ENCODE measurements around the gene ACAD10.
A peak's percentile ranks its signal among the peaks of the same experiment; 100 is the strongest.
"Not testable (repeated sequence)": the region's sequence is repeated elsewhere in the genome, so short reads cannot be mapped to it uniquely, and the experiment has no call there.

ACAD10 gene

DNA sequence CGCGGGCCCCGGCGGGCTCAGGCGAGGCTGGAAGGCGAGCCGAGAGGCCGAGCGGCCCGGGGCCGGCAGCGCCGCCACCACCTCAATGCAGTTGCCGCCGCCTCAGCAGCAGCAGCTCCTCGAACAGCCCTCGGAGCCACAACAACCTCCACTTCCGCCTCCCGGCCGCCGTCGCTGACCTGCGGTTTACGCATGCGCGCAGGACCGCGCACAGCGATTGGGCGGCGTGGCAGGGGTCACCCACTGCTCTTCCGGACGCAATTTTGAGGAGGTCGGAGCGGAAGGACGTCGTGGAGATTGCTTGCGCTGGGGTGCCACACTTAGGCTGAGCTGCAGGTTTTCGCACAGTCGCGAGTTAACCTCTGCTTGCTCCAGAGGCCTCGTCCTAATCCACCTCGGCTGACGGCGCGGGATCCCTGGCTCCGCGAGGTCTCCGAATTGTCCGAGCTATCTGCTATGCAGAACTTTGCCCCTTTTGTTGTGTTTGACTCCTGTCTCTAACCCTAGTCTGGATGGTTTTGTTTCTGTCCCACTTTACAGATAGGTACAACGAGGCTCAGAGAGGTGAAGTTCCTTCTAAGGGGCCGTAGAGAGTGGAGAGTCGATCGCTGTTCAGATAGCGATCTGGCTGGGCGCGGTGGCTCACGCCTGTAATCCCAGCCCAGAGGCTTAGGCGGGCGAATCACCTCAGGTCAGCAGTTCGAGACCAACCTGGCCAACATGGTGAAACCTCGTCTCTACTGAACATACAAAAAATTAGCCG is at the start of gene ACAD10, which contains the start of gene BRAP:
Gene ACAD10, plus strand, starts transcription at position 243 of the 763 bp plus-strand sequence. CDS start 6,657 bp downstream, outside the sequence.
Gene BRAP, minus strand, starts transcription at position 146 of the 763 bp plus-strand sequence. CDS start 164 bp downstream, outside the sequence.
- DNase-seq: peak; percentile 94 to 97

DNA sequence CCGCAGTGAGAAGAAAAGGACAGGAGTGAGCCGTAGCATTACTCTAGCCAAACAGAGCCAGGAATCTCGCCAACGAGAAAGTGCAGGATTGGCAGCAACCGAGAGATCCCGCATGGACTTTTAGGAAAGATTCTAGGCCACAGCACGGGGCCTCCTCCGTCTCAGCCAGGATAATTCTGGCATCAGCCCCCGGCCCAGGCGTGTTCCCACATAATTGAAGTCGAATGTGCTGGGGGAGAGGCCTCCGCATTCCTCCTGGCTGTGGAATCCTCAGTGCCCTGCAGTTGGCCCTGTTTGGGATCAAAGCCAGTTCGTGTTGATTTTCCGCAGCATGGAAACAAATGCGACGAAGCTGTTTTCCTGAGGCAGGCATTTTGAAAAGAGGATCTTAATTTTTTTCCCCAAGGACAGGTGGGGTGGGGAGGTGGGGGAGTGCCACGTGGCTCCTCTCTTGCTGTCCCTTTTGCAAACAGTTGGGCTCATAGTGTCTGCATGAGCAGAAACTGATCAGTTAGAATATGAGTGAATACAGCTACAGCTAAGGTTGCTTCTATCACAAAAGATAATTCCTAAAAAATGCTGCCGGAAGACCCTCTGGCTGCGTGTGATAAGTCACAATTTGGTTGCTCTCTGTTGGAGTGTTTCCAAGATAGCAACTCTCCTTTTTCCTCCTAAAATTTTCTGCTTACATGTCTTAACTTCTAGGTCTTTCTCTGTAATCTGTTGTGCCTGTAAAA is 49.5 kb upstream of the ACAD10 start:
- no peak for DNase-seq

DNA sequence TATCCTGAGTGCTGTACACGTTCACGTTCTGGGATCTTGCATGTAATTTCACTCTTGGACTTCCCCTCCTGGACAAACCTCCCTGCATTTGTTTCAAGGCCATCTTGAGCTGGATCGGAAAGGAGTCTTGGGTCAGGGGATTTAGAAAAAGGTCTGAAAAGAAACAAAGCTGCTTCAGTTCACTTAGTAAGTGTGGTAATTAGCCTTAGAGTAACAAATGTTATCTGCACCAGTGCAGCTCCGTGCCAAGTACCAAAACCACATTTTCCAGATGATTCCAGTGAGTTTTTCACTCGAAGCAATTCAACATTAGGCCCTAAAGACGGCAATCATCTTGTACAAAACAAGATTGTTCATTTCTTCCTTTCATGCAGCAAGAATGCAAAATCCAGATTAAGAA is 47.3 kb upstream of the ACAD10 start:
- no peak for DNase-seq

DNA sequence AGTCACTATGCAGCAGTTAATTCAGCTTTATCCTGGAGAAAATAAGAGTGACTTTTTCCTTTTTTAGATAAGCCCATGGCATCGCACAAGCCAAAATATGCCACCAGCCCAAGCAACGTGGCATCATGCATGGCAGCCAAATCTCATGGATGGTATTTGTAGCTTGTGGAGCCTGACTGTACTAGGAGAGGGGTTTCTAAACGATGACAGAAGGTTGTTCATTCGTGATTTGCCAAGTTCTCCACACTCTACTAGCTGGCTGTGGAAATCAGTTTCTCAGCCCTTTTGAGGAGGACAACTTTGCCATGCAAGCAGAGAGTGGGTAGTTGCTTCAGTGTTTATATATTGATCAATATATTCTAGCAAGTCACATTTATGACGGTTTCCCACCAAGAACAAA is 45.3 kb upstream of the ACAD10 start:
- no peak for DNase-seq

DNA sequence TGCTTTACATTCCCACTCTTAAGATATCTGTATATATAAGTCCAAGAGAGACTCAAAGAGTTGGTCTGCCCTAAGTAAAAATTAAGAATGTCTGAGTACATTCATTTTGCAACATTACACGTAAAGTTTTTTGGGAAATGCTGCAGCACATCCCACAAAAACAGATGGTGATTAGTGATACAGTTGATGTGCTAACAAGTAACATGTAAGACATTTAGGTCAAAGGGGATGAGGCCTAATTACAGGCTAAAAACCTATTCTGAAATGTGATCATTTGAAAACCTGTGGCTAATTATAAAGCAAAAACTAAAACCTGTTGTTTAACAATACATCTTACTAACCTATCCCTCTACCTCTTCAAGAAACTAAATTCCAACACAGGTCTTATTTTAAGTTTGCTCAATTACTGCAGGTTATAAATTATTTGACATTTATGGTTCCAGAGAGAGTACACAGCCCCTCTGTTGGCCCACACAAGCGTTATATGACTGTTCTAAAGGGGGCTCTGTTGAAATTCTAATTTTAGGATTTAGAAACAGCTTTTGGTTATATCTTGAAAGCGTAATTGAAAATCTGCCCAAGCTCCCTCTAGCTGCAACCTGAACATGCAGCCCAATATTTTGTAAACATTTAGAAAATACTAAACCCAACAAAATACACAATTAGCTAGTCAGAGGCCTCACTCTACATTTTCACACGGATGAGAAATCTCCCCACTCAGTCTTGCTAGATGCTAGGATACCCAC is 43.0 kb upstream of the ACAD10 start:
- no peak for DNase-seq

DNA sequence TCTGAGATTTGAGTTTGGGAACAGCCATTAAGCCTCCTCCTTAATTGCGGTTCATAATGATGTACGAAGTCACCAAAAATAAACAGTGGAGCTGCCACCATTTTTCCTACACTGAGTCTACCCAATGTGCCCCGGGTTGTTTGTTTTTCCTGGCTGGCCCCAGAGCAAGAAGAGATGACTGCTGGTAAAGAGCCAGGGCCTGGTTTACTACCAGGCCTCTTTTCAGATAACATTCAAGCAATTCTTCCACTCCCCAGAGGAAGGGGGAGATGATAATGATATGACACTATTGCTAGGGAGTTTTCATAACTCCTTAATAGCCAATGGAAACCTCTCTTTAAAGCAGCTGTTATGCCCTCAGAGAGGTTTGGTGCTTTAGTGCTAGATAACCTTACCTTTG is 42.4 kb upstream of the ACAD10 start:
- no peak for DNase-seq

DNA sequence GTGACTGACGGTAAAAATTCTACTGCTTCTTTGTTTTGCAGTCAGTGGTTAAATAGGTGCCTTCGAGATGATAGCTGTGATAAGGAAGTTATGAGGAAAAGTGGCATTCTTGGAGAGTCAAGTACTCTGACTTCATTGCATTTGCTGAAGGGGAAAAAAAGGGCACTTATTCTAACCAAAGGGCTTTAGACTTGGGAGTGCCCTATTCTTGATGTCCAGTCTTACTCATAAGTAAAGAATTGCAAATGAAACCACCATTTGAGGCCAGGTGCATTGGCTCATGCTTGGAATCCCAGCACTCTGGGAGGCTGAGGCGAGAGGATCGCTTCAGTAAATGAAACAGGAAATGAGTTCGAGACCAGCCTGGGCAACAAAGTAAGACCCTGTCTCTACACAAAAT is 40.4 kb upstream of the ACAD10 start:
- DNase-seq: no peak

DNA sequence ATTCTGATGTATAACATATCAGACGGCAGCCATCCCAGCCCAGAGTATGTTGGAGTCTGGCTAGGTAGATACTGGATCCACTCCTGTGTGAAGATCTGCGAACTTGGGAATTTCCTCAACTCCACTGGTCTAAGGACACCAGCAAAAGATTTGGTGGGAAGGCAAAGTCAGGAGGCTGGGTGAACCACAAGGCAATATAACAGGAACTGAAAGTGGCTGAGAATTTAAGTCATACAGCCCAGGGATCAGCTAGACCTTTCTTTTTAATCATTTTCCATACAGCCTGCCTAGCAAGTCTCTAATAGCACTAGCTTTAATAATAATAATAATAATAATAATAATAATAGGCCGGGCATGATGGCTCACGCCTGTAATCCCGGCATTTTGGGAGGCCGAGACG is 34.9 kb upstream of the ACAD10 start:
- no peak for DNase-seq

DNA sequence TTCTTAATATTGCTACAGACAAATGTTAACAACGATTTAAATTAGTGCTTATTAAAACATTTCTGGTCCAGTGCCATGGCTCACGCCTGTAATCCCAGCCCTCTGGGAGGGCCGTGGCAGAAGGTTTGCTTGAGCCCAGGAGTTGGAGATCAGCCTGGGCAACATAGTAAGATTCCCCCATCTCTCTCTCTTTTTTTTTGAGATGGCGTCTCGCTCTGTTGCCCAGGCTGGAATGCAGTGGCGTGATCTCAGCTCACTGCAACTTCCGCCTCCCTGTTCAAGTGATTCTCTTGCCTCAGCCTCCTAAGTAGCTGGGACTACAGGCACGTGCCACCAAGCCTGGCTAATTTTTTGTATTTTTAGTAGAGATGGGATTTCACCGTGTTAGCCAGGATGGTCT is 33.3 kb upstream of the ACAD10 start:
- DNase-seq: not testable (repeated sequence)

DNA sequence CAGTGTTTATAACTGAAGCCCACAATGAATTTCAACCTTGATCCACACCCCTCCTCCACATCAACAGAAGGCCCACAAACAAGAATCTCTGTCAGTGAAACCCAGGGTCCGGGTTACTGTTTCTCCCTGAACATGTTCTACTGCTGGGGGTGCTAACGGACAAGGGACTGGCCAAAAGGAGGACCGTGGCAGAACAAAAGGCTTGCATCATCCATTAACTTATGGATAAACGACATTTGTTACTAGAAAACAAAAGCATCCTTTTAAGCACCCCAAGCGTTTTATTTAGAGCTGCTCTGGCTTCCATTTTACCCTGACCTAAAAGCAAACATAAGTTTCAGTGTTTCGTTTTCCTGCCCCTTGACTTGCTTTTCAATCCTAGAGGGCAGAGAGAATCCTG is 32.3 kb upstream of the ACAD10 start:
- DNase-seq: no peak

DNA sequence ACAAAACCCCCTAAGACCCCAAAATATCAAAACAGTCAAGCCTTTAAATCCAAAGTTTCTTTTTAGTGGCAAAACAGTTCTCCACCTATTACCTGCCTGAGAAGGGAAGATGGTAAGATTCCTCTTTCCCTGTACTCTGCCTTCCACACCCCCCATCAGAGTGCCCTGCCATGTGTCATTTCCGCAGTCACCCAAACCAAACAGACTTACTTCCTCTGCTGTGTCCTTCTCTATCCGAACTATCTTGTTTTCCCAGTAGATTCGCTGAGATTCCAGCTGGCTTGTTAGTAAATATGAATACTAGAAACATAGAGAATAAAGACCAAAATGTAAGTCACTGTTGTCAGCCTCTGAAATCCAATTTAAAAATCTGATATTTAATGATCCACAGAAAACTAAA is 30.5 kb upstream of the ACAD10 start:
- no peak for DNase-seq

DNA sequence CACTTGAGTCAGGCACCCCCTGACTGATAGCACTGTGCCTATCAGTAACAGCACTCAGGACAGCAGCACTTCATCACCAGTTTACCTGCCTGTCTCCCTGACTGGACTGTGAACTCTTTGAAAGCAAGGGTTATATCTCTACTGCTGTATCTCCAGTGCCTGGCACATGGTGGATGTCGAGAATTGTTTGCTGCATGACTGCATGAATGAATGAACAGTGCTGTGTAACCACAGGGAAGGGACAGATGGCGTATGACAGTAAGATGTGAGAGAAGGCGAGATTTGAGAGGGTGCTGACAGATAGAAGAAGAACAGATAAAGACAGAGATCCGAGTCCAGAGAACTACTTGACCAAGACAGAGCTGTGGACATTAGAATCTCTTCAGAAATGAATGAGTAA is 29.8 kb upstream of the ACAD10 start:
- DNase-seq: no peak

DNA sequence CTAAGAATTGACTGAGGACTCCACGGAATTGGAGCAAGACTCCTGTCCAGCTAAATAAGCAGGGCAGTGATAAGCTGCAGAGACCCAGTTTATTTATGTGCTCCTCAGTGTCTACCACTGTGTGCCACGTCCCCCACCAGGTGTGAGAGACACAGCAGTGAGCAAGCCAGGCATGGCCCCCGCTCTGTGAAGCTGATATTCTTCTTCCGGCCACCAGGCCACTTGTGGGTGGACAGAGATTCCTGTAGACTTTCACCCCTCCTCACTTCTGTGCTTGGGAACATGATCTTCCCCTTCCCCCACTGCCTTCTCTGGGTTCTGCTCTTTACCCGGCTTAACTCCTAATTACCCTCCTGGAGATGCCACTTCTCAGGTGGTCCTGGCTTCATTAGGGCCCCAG is 21.4 kb upstream of the ACAD10 start:
- DNase-seq: no peak

DNA sequence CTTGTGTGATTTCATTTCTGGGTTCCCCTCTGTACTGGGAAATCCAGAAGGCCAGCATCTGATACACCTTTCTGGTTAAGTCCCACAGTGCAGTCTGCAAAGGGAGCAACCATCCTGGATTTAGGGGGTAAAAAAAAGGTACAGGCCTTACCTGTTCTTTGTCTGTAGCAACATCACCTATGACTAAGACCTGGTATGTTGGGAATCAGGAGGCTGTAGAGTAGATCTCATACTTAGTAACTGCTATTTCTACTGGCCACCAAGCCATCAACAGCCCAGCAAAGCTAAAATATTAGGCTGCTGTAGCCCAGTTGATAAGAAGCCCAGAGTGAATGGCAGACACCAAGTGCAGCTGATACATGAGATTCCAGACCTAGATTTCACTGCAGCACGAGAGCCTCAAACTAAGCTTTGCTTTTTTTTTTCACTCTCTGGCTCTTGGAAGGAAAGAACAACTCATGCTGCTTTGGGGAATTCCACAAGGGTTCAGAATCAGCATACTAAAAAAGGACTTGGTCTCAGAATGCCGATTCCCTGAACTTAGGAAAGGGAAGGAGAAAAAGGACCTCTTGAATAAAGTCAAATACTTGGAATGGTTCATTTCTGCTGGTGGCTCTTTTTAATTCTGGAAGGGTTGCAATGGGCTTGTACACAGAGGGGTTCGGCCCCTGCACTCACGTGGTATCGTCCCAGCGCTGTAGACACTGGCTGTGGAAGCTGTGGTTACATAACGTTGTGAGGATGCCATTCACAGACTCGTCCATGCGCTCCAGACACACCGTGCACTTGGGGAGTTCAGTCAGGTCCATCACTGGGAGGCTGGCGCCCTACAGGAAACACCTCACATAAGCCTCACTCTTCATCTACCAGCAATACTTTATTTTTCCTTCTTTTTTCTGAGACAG is 20.6 kb upstream of the ACAD10 start:
- DNase-seq: no peak

DNA sequence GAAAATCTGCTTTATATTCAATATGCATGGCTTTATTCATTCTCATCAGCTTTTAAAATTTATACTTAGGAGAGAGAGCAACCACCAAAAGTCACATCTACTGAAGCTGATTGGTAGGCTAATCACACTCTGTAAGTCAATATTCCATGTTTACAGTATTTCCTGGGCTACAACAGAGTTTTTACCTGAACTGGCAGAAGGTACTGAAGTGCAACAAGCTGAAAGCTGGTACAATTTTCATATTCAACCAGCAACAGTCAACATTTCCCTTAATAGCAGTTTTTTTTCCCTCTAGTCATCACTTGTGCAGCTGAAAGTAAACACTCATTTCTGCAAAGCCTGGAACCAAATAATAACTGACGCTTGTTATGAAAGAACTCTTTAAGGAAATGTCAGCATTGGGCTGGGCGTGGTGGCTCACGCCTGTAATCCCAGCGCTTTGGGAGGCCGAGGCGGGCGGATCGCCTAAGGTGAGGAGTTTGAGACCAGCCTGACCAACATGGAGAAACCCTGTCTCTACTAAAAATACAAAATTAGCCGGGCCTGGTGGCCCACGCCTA is 13.0 kb upstream of the ACAD10 start:
- DNase-seq: no peak

DNA sequence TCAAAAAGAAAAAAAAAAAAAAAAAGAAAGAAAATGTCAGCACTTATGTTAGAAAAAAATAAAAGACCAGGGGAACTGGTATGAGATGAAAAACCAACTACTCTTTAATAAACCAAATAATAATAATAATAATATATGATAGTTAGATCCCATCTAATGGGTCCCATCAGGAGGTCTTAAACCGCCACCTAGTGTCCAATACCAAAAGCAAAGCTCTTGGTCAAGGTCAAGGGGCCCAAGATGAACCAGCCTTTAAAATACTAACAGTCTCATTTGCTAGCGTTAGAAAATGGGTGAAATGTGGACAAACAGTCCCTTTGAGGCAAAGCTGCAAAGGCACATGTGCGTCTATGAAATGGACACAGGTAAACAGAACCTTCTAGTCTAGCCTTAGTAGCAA is 12.3 kb upstream of the ACAD10 start:
- peak in 1 of 2 donors; percentile 10 for DNase-seq

DNA sequence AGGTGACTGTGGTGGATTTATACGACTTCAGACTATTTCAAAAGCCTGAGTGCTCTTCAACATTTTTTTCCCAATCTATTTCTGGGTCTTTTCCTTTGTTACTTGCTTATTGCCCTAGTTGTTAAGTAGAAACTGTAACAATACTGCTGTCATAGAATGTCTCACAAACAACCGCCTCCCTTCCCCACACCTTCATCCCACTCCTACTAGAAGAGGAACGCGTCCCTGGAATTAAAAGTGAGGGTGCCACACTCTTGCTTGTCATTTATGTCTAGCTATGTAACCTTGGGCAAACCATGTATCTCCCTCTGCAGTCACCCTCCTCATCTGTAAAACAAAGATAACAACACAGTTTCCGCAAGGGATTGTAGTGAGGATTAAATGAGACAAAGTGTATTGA is 8.7 kb upstream of the ACAD10 start:
- DNase-seq: no peak

DNA sequence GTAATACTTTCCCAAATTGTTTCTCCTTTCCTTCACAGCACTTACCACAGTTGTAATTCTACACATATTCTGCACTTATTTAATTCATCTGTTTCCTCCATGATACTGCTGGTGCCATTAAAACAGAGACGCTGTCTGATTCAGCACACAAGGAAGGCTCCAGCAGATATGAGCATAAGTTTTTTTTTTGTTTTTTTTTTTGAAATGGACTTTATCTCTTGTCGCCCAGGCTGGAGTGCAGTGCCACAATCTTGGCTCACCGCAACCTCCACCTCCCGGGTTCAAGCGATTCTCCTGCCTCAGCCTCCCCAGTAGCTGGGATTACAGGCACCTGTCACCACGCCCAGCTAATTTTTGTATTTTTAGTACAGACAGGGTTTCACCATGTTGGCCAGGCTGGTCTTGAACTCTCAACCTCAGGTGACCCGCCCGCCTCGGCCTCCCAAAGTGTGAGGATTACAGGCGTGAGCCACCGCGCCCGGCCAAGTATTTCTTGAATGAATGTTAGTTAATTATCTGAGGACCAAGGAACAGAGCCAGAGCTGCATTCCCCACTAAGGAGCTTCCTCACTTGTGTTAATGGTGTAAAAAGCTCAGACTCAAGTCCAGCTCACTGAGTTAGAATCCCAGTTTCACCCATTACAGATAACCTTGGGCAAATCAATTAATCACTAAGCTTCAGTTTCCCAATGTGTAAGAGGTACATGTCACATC is 1.2 kb upstream of the ACAD10 start:
- not testable (repeated sequence) for DNase-seq

DNA sequence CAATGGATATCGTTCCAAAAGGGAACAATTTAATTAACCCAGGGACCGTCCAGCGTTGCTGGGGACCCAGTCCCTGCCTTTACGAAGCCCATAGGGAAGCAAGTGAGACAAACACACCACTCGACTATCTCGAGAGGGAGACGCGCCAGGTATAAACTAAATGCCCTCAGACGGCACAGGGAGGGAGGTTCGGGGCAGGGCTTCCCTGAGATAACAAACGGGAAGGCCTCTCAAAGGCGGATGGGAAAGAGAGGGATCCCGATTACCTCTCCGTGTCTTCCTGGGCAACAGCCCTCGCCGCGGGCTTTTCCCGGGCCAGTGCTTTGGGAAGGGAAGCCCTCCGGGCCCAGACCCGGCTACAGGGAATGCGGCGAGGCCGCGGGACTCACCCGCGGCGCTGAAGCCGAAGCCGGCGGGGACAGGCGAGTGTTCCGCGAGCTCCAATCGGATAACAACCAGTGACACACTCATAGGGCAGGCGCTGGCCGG is 487 bp upstream of the ACAD10 start:
- no peak for DNase-seq

DNA sequence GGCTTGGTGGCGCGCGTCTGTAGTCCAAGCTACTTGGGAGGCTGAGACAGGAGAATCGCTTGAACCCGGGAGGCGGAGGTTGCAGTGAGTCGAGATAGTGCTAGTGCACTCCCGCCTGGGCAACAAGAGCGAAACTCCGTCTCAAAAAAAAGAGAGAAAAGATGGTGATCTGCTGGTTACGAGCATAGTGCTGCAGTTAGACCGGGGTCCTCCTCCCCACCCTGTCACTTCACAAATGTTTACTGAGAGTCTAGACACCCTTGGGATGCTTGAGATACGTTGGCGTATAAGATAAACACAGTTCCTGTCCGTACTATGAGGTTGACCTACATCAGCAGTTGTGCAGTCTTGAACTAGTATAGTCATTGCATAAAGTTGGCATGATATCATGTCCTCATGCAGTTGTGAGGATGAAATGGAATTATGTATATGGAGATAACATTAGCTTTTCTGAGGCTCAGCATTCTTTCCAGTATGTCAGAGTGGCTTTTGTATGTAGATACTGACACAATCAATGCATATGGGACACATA is 787 bp downstream of the ACAD10 start:
- peak in 1 of 2 donors; percentile 9 for DNase-seq

DNA sequence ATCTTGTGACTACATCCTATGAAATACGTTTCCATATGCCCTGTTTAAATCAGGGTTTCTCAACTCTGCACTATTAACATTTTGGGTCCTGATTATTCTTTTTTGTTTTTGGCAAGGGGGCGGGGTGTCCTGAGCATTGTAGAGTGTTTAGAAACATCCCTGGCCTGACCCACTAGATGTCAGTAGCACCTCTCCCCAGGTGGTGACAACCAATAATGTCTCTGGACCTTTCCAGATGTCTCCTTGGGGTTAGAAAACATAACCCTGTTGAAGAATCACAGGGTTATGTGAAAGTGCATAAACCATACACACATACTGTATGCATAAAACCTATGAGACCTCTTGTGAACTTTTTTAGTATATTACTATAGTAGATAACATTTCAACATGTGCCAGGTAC is 1.4 kb downstream of the ACAD10 start:
- peak in 1 of 2 donors; percentile 18 for DNase-seq

Measured in CD4-positive, alpha-beta T cell treated with Interferon alpha-2 for 1 hour (primary cell).